RWPE1 (cell line): ENCODE results near the gene ABLIM1.
A peak's percentile ranks its signal among the peaks of the same experiment; 100 is the strongest.

Source experiments
- CTCF ChIA-PET: fragments of 350-600 bp; sonication (Branson Sonifier 250); formaldehyde crosslinking; extraction: SDS; loops from one replicate; lab custom pipeline; 2021; lab: Yijun Ruan, JAX
- POLR2A ChIA-PET: fragments of 400-600 bp; formaldehyde crosslinking; extraction: SDS; loops from one replicate; lab custom pipeline; 2020; ENCODE audit warnings: antibody characterized with exemption; ENCODE audit not compliant: low non-redundant PET; lab: Yijun Ruan, JAX
- DNase-seq: peaks from one replicate; pipeline ENCODE4 v3.0.0; 2012; ENCODE audit warnings: low spot score
- H3K27ac ChIP-seq: fragments of 450-650 bp; 2 replicates; pipeline ENCODE4 v1.5.1; 2017
- TF ChIP-seq, protein P1 (sequence below): fragments of 450-650 bp; conservative IDR thresholded peaks from 2 replicates; pipeline ENCODE4 v1.5.1; 2017; ENCODE audit warnings: low read depth, mild to moderate bottlenecking

Gene ABLIM1

DNA sequence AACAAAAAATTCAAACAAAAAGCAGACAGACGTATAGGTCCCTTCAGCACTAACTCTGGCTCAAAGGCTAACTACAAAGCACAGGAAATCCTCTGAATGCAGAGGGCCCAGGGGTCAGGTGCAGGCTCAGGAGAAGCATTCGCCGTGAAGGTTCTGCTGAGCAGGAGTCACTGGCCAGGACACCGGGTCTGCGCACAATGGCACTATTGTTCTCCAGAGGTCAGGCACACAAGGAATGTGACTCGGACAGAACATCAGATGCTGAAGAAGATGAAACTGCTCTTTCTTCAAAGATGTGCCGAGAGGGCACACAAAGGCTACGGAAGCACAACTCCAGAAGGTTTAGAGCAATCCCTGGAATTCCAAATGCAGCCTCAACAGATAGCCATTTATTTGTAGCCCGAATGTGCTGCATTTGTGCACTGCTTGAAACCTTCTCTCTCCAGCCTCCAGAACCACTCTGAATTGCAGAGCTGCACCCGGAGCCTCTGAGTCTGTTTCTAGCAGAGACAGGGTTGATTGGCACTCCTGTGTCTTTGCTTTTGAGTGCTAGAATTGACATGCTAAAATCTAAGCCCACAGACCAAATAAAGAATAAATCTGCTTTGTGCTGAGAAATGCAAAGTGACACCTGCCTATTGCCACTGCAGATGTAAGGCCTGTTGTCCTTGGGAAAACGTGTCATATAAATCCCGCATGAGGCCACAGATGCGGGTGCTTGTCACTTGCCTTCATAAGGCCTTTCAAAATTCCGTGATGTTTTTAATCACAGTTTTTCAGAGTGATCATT is 168.4 kb downstream of the ABLIM1 start:
- H3K27ac ChIP-seq, result no peak overlapping the region
- DNase-seq, result no peak
- ChIA-PET POLR2A (no interaction called here), CTCF (no interaction called here)
- TF ChIP-seq, protein P1, sequence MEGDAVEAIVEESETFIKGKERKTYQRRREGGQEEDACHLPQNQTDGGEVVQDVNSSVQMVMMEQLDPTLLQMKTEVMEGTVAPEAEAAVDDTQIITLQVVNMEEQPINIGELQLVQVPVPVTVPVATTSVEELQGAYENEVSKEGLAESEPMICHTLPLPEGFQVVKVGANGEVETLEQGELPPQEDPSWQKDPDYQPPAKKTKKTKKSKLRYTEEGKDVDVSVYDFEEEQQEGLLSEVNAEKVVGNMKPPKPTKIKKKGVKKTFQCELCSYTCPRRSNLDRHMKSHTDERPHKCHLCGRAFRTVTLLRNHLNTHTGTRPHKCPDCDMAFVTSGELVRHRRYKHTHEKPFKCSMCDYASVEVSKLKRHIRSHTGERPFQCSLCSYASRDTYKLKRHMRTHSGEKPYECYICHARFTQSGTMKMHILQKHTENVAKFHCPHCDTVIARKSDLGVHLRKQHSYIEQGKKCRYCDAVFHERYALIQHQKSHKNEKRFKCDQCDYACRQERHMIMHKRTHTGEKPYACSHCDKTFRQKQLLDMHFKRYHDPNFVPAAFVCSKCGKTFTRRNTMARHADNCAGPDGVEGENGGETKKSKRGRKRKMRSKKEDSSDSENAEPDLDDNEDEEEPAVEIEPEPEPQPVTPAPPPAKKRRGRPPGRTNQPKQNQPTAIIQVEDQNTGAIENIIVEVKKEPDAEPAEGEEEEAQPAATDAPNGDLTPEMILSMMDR, result no peak

DNA sequence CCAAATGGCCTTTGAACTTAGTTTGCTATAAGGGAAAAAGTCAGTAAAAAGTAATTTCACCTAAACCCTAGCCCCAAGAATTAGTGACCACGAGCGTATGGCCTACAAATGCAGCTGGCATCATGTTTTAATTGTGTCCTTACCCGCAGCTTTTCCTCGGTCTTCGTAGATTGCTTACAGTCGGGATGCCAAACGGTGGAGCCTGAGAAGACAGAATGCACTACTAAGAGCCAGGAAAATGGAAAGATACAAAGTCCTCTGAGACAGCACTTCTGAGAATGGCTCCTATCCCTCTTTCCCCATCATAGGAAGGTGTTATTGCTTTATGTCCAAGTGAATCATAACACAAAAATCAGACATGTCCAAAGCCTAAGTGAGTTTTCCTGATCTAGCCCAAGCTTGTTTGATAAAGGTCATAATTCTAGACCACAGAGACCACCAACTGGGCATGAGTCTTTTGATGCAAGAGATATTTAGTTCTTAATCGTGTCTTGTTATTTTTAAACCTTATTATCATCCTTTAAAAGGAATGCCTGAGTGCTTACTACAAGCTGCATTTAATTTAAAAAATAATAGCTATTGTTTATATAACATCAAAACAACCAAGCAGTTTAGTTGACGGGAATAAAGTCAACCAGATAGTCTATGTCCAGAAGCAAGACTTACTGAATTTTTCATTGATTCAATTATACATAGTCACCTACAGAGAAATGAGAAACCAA is 170.1 kb downstream of the ABLIM1 start:
- no peak overlapping the region for H3K27ac ChIP-seq
- no peak for DNase-seq
- POLR2A ChIA-PET, result no interaction called here
- CTCF ChIA-PET, result interaction anchor here (0.6 to 1.6 kb wide), 2 partner anchors 10 to 17 kb away, joined by 5 to 14 read pairs; no protein-coding TSS in a partner anchor
- TF ChIP-seq, protein P1, result no peak

DNA sequence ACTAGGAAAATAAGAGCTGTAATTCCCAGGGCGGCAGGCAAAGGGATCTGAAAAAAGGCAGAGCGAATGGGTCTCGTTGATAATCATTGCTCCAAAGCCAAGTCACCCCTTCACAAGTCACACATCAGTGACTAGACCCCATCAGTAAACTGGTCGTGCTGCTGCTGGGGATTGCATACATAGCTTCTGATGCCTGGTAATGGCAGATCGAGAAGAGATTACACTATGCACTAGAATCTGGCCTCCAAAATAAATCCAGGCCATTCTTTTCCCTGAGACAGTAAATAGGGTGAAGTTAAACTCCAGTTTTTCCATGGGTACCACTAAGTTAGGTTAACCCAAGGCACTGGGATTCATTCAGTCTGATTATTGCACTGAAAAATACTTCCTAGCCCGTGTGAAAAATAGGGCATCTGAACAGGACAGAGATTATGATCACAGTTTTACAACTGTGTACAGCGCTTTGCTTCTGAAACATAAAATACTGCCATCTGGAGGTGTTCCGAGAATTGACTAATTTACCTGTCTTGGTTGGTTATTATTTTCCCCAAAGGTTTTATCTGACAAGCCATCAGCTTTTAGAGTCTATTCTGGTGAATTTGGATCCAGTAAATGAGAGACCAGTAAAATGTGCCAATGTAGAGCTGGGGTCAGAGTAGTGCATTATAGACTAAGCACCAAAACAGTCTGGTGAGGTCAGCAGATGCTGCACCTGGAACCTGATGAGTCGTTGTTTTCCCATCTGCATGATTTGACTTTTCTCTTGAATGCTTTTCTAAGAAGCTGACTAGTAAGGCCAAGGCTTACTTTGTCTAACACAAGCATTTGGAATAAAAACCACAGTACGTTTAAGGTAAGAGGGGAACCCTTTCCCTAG is 170.9 kb downstream of the ABLIM1 start:
- ChIA-PET POLR2A (no interaction called here), CTCF (interaction anchor here (0.6 to 1.6 kb wide), 3 partner anchors 11 to 184 kb away, joined by 4 to 14 read pairs (median 5); no protein-coding TSS in a partner anchor)
- TF ChIP-seq, protein P1, result no peak
- H3K27ac ChIP-seq, result no peak overlapping the region
- peak; percentile 26 for DNase-seq

DNA sequence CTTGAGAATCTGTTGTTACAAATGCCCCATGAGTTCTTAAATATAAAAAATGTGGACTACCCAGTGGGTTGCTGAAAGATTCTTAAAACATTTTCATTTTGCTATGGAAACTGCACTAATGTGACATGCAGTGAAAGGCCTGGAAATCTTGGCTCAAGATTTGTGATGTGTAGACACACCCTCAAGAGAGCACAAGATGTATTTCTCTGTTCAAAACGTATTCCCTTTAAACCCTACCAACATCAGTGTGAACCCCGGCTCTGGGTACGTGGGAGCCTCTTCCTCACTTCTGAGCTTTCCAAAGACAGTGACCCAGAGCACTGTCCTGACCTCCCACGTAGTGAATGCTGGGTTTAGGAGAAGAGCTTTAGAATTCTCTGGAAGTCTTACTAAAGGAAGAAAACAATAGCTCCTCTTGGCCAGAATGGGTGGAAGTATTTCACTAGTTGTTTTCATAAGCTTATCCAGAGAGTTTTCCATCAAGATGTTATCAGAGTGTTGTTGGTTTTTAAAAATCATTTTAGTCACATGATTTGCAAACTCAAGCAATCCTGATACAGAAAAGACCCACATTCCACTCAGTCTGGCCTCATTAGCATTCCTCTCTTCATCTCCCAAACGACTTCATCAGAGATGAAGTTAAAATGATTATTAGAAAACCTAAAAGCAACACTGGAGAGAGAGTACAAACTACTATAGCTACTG is 172.2 kb downstream of the ABLIM1 start:
- POLR2A ChIA-PET, result interaction anchor here (0.6 kb wide), 1 partner anchor 12 kb away, joined by 3 read pairs; no protein-coding TSS in a partner anchor
- TF ChIP-seq, protein P1, result no peak
- CTCF ChIA-PET, result interaction anchor here (0.7 to 1.5 kb wide), 3 partner anchors 14 to 239 kb away, joined by 3 to 4 read pairs (median 4); no protein-coding TSS in a partner anchor
- no peak for DNase-seq
- no peak overlapping the region for H3K27ac ChIP-seq

DNA sequence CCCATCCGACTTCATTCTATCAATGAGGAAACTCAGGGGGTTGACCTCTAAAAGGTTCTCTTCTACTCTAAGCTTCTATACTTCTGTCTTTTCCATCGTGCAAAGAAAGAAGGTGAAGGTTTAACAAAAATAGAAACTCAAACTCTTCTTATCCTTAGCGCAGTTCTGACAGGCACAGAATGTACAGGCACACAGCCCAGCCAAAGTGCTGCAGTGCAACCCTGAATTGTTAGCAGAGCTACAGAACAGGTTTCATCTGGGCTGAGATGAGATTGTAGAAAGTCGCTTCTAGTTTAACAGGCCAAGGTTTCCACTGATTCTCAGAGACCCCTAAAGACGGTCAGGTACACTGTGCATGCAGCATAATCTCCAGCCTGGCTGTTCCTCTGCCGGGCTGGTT is 174.5 kb downstream of the ABLIM1 start:
- no peak overlapping the region for H3K27ac ChIP-seq
- DNase-seq, result no peak
- POLR2A ChIA-PET, result no interaction called here
- CTCF ChIA-PET, result interaction anchor here (1.8 kb wide), 1 partner anchor 12 kb away, joined by 7 read pairs; no protein-coding TSS in a partner anchor
- TF ChIP-seq, protein P1, result no peak
